H54 (cell line): ENCODE data around the gene IGFBP4.
"Not testable (repeated sequence)": the region's sequence is repeated elsewhere in the genome, so short reads cannot be mapped to it uniquely, and the experiment has no call there.

Source experiments
- DNase-seq: peaks from one replicate; pipeline ENCODE4 v3.0.0; 2011; ENCODE audit warnings: low spot score, mixed read lengths; ENCODE audit not compliant: insufficient read length
- FAIRE-seq: peaks from 3 replicates; lab custom pipeline; 2011; peaks lifted over from hg19 to GRCh38; lab: Jason Lieb, UNC
- POLR2A ChIP-seq: IDR thresholded peaks from 2 replicates; pipeline ENCODE4 v1.6.1; 2011; ENCODE audit warnings: low read depth, mild to moderate bottlenecking, low read length

The IGFBP4 gene

GRCh38 chr17:40443196-40443987 lies at the start of gene IGFBP4:
TSS of gene IGFBP4 (plus strand) at chr17:40443450. CDS start at chr17:40443736, 286 bp downstream.
- peak; percentile 24; the same call in 1 of the 2 replicates for TF ChIP-seq POLR2A
- no peak for FAIRE-seq
- DNase-seq, result peak; percentile 74

GRCh38 chr17:40399185-40399584 lies 44.1 kb upstream of the IGFBP4 start:
- TF ChIP-seq POLR2A, result no peak
- peak; percentile 36 for FAIRE-seq
- DNase-seq, result no peak

DNA sequence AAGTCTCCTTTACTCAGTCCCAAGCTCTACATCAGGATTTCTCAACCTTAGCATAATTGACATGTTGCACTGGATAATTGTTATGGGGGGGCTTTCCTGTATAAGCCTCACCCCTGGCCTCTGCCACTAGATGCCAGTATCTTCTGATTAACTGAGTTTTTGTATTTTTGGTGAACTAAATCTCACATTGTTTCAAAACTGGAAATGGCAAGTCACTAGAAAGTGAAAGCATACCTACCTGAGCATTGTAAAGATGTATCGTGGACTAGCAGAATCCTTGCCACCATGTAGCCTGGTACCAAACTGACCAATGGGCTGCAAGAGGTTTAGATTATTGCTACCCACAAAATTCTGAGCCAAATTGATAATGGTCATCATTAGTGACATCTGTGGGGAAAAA lies 40.6 kb upstream of the IGFBP4 start:
- no peak for TF ChIP-seq POLR2A
- DNase-seq (no peak), FAIRE-seq (no peak)

DNA sequence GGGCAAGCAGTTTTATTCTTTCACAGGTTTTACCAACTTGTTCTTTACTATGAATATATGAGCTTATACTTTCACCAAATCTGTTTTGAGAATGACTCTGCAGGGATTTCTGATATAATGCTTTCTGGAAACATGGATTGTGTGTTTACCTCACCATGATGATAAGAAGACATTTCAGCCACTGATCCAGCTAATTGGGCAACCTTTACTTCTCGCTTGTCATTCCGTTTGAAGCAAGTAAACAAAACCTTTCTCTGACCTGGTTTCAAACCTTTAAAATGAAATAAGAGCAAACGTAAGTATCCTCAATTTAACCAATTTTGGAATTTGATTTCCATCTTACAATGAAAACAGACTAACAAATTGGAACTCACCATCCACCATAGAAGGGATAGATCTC lies 39.2 kb upstream of the IGFBP4 start:
- DNase-seq, result no peak
- FAIRE-seq, result peak; percentile 81

DNA sequence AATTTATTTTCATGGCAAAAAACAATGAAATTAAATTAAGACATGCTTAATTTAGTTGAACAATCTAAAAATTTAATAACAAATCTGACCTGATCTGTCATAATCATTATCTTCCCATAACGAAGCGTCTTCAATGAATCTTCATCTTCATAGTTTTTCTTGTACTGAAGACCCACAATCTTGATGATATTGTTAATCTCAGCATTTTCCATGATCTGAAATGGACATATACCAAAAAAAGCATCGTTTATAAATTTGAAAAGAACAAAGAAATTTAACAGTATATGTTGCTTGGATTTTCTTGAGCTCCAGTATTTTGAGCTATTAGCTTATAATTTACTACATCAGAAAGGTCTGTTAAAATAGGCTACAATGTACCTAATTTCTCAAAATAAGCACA lies 35.8 kb upstream of the IGFBP4 start:
- DNase-seq (no peak), FAIRE-seq (no peak)
- TF ChIP-seq POLR2A, result no peak

More for the DNA sequence above, 39.2 kb upstream of the IGFBP4 start:
- TF ChIP-seq POLR2A, result no peak

DNA sequence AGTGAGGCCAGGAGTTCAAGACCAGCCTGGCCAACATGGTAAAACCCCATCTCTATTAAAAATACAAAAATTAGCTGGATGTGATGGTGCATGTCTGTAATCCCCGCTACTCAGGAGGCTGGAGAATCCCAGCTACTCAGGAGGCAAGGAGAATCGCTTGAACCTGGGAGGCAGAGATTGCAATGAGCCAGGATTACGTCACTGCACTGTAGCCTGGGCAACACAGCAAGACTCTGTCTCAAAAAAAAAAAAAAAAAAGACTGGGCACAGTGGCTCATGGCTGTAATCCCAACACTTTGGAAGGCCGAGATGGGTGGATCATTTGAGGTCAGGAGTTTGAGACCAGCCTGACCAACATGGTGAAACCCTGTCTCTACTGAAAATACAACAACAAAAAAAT lies 33.7 kb upstream of the IGFBP4 start:
- FAIRE-seq, DNase-seq: not testable (repeated sequence)

DNA sequence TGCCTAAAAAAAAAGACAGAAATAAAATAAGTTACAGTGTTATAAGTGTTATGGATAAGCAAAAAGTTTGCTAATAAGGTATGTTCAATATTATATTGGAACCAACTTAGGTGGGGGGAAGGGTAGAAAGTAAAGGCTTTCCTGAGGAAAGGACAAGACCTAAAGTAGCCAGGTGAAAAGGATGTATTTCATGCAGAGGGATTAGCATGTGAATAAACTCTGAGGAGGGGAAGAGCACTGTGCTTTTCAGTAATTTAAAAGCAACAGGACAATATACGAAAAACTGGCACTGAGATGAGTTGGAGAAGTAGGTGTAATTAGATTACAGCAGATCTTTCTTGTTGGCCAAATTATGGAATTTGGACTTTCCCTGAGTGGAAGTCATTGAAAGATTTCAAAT lies 33.2 kb upstream of the IGFBP4 start:
- no peak for FAIRE-seq
- no peak for DNase-seq
- TF ChIP-seq POLR2A, result no peak

GRCh38 chr17:40411821-40412220 lies 31.4 kb upstream of the IGFBP4 start:
- FAIRE-seq (no peak), DNase-seq (no peak)
- TF ChIP-seq POLR2A, result no peak

- TF ChIP-seq POLR2A, result no peak
- no peak for DNase-seq
- FAIRE-seq, result no peak
These were observed 30.4 kb upstream of the IGFBP4 start for GRCh38 chr17:40412880-40413279.

DNA sequence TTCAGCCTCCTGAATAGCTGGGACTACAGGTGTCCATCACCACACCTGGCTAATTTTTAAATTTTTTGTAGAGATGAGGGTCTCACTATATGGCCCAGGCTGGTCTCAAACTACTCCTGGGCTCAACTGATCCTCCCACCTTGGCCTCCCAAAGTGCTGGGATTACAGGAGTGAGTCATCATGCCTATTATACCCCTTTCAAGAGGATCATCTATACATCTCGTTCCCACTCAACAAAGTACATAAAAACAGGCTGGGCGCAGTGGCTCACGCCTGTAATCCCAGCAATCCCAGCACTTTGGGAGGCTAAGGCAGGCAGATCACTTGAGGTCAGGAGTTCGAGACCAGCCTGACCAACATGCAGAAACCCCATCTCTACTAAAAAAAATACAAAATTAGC lies 28.9 kb upstream of the IGFBP4 start:
- DNase-seq, FAIRE-seq: not testable (repeated sequence)

- DNase-seq (no peak), FAIRE-seq (no peak)
- no peak for TF ChIP-seq POLR2A
These were observed 27.9 kb upstream of the IGFBP4 start for GRCh38 chr17:40415390-40415789.

GRCh38 chr17:40416671-40417070 lies 26.6 kb upstream of the IGFBP4 start:
- FAIRE-seq, result no peak
- TF ChIP-seq POLR2A, result no peak
- no peak for DNase-seq

- FAIRE-seq (no peak), DNase-seq (no peak)
- no peak for TF ChIP-seq POLR2A
These were observed 26.0 kb upstream of the IGFBP4 start for GRCh38 chr17:40417258-40417608.

- TF ChIP-seq POLR2A, result peak; percentile 88
- FAIRE-seq (peak; percentile 90), DNase-seq (peak; percentile 97)
These were observed 25.4 kb upstream of the IGFBP4 start, which contains the start of gene TOP2A for GRCh38 chr17:40417609-40418427. TSS of gene TOP2A (minus strand) at chr17:40417896. CDS start at chr17:40417791, 105 bp downstream.

GRCh38 chr17:40418428-40418706 lies 24.9 kb upstream of the IGFBP4 start:
- DNase-seq, result no peak
- no peak for FAIRE-seq
- TF ChIP-seq POLR2A, result no peak
